OCI-LY3 (cell line): ENCODE measurements around the gene SAC3D1.

Source experiments
- EZH2phosphoT487 ChIP-seq: fragments of 200-600 bp; shearing (Covaris generic); IDR thresholded peaks from 2 replicates; pipeline ENCODE4 v1.6.1; 2018; ENCODE audit warnings: antibody characterized with exemption, mixed run types, low read depth
- TF ChIP-seq, protein P1 (sequence below): fragments of 200-600, 300-600 bp; sonication (generic); IDR thresholded peaks from 2 replicates; pipeline ENCODE4 v1.5.1; 2014; ENCODE audit warnings: antibody characterized with exemption, low read length, low read depth

- TF ChIP-seq, protein P1, sequence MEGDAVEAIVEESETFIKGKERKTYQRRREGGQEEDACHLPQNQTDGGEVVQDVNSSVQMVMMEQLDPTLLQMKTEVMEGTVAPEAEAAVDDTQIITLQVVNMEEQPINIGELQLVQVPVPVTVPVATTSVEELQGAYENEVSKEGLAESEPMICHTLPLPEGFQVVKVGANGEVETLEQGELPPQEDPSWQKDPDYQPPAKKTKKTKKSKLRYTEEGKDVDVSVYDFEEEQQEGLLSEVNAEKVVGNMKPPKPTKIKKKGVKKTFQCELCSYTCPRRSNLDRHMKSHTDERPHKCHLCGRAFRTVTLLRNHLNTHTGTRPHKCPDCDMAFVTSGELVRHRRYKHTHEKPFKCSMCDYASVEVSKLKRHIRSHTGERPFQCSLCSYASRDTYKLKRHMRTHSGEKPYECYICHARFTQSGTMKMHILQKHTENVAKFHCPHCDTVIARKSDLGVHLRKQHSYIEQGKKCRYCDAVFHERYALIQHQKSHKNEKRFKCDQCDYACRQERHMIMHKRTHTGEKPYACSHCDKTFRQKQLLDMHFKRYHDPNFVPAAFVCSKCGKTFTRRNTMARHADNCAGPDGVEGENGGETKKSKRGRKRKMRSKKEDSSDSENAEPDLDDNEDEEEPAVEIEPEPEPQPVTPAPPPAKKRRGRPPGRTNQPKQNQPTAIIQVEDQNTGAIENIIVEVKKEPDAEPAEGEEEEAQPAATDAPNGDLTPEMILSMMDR = no peak
- no peak for TF ChIP-seq EZH2phosphoT487
Measured at GRCh38 chr11:65069217-65069616, 28.2 kb downstream of the SAC3D1 start.
